Panc1 (cell line): ENCODE measurements around the gene ADIRF. TPM values are rescaled to one million over a fixed set of nuclear protein-coding genes. Genes with fewer than 3 reads are reported as not detected.

Experiments
- ATAC-seq: fragments of 200-7000 bp; cut with Tn5 transposase; 2 replicates; pipeline ENCODE4 v1.9.1; 2020; ENCODE audit warnings: mild to moderate bottlenecking, moderate library complexity
- BruUV-seq: library from RNA; stranded (reverse); fragments of 400-500 nt; replicated peaks from 2 replicates; lab custom pipeline; 2021; lab: Mats Ljungman, UMichigan
- CTCF ChIA-PET: fragments of 300-600 bp; sonication (Branson Sonifier 250); formaldehyde crosslinking; loops from one replicate; lab custom pipeline; 2022; ENCODE audit warnings: antibody characterized with exemption; lab: Charles Lee
- POLR2A ChIA-PET: fragments of 300-600 bp; sonication (Branson Sonifier 250); formaldehyde crosslinking; loops from one replicate; lab custom pipeline; 2022; ENCODE audit warnings: antibody characterized with exemption; lab: Charles Lee
- DNase-seq: peaks from one replicate; pipeline ENCODE4 v3.0.0-alpha.2; 2010; ENCODE audit warnings: low read depth, low spot score
- H3K27ac ChIP-seq: 2 replicates; pipeline ENCODE4 v1.5.1; 2011; ENCODE audit warnings: mild to moderate bottlenecking, low read length, inconsistent platforms
- H3K27me3 ChIP-seq: fragments of 200-500 bp; sonication (Bioruptor generic); 2 replicates; pipeline ENCODE4 v1.6.0; 2014; ENCODE audit warnings: low read length, inconsistent platforms; ENCODE audit not compliant: control insufficient read depth, insufficient read depth
- H3K36me3 ChIP-seq: fragments of 200-500 bp; sonication (Bioruptor generic); 2 replicates; pipeline ENCODE4 v1.5.1; 2014; ENCODE audit warnings: inconsistent platforms, mild to moderate bottlenecking, low read length, moderate library complexity; ENCODE audit not compliant: control insufficient read depth, insufficient read depth
- H3K4me1 ChIP-seq: 2 replicates; pipeline ENCODE4 v1.5.1; 2011; ENCODE audit warnings: inconsistent platforms, mild to moderate bottlenecking, low read length, moderate library complexity; ENCODE audit not compliant: control insufficient read depth, insufficient read depth
- H3K4me3 ChIP-seq, 2 experiments: 2 replicates each; pipeline ENCODE4 v1.5.1; 2011 to 2012; ENCODE audit warnings: low read depth in 2 of 2, low read length in 2 of 2, mild to moderate bottlenecking in 2 of 2, inconsistent platforms in 1 of 2, moderate library complexity in 1 of 2
- H3K9me3 ChIP-seq: fragments of 200-500 bp; sonication (Bioruptor generic); 2 replicates; pipeline ENCODE4 v1.5.1; 2014; ENCODE audit warnings: low read depth, mild to moderate bottlenecking, inconsistent platforms, low read length, moderate library complexity; ENCODE audit not compliant: control insufficient read depth, insufficient read depth
- CTCF ChIP-seq: fragments of 450-650 bp; IDR thresholded peaks from 2 replicates; pipeline ENCODE4 v1.5.1; 2017; ENCODE audit warnings: mild to moderate bottlenecking
- POLR2AphosphoS5 ChIP-seq: IDR thresholded peaks from 2 replicates; pipeline ENCODE4 v1.6.1; 2012; ENCODE audit warnings: mild to moderate bottlenecking, low read depth, low read length, moderate library complexity
- REST ChIP-seq, 2 experiments: IDR thresholded peaks; 2 replicates each; pipeline ENCODE4 v1.6.1; 2011 to 2012; ENCODE audit warnings: low read depth in 2 of 2, control low read depth in 1 of 2, low read length in 1 of 2, mild to moderate bottlenecking in 1 of 2, moderate library complexity in 1 of 2; ENCODE audit not compliant: insufficient read depth in 1 of 2
- SIN3A ChIP-seq: IDR thresholded peaks from 2 replicates; pipeline ENCODE4 v1.6.1; 2012; ENCODE audit warnings: low read depth, mild to moderate bottlenecking, low read length, moderate library complexity, borderline replicate concordance; ENCODE audit not compliant: insufficient read depth
- TCF7L2 ChIP-seq: IDR thresholded peaks from 2 replicates; pipeline ENCODE4 v1.6.1; 2011; ENCODE audit warnings: mild to moderate bottlenecking, low read depth, low read length, inconsistent platforms
- in situ Hi-C: cut with HindIII; loops from 2 replicates; pipeline ENCODE4 v1.10.0; 2016; ENCODE audit warnings: low sequenced_read_pairs, low pct_unique_long_range_greater_than_20kb
- intact Hi-C: fragments of 100-400 bp; cut with micrococcal nuclease; formaldehyde crosslinking; loops from one replicate; pipeline ENCODE4 v1.10.0; 2022; ENCODE audit not compliant: unreplicated experiment
- total RNA-seq: library from RNA; stranded (reverse); gene quantifications from one replicate; pipeline ENCODE4 v1.2.1, GENCODE V29; 2021; ENCODE audit not compliant: unreplicated experiment

ADIRF gene
- total RNA-seq, 1 experiment from 2014 or later: 14.8 TPM

GRCh38 chr10:86929468-86930380 is 38.6 kb upstream of the ADIRF start:
- POLR2A ChIA-PET: no interaction called here
- TF ChIP-seq POLR2AphosphoS5: no peak
- TF ChIP-seq CTCF: no peak
- no peak for TF ChIP-seq REST (IDR thresholded peaks at IDR 0.05; ENCODE audit: insufficient read depth in 1 of 2, low read depth in 2 of 2, low read length in 1 of 2)
- TF ChIP-seq TCF7L2: no peak
- no peak for TF ChIP-seq SIN3A
- no TSS peak for BruUV-seq
- Histone ChIP-seq H3K9me3 (no peaks in the 10 kb centered on the region), H3K4me1 (no peaks in the 10 kb centered on the region), H3K36me3 (peaks cover 2% of the 10 kb centered on the region; the same call in 1 of the 2 replicates), H3K27me3 (no peaks in the 10 kb centered on the region), H3K4me3 (no peak overlapping the region), H3K27ac (no peak overlapping the region)
- intact Hi-C loops: no loop called here
- CTCF ChIA-PET: interaction anchor here (0.5 kb wide), 1 partner anchor 19 kb away, joined by 4 read pairs; no protein-coding TSS in a partner anchor
- ATAC-seq (no peak), DNase-seq (no peak)
- in situ Hi-C loops: no loop called here

GRCh38 chr10:86931872-86932271 is 36.4 kb upstream of the ADIRF start:
- intact Hi-C loops: no loop called here
- no peak for TF ChIP-seq POLR2AphosphoS5
- TF ChIP-seq REST (IDR thresholded peaks at IDR 0.05; ENCODE audit: insufficient read depth in 1 of 2, low read depth in 2 of 2, low read length in 1 of 2): no peak
- no peak for TF ChIP-seq TCF7L2
- TF ChIP-seq SIN3A: no peak
- TF ChIP-seq CTCF: no peak
- no TSS peak for BruUV-seq
- ChIA-PET CTCF (no interaction called here), POLR2A (no interaction called here)
- in situ Hi-C loops: no loop called here
- Histone ChIP-seq H3K36me3 (no peaks in the 10 kb centered on the region; the same call in 1 of the 2 replicates), H3K27me3 (no peaks in the 10 kb centered on the region), H3K4me3 (no peak overlapping the region), H3K27ac (no peak overlapping the region), H3K4me1 (no peaks in the 10 kb centered on the region), H3K9me3 (no peaks in the 10 kb centered on the region)
- ATAC-seq: no peak
- no peak for DNase-seq
